ENCODE measurements around the gene ENO1.

Gene ENO1

DNA sequence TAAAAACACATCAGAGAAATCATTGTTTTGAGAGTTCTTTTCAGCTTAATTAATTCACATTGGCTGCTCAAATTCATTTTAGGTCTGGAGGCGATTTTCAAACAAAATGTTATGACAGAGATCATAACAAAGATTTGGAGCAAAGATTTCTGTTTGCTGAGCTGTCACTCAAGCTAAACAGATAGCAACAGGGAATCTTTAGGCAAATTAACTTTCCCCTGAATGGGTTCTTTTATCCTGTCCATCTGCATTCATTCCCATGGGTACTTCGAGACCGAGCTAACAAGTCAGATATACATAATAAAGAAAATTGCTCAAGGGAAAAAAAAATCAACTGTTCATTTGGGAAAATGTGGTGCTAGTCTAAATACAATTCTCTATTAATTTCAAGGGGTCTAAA lies 37.0 kb upstream of the ENO1 start:
- H3K4me3 ChIP-seq (ENCODE audit: low read depth, low read length), result no peak overlapping the region
- ChIA-PET CTCF (interaction anchor here (0.7 to 11.4 kb wide), 12 partner anchors 13 to 658 kb away, joined by 3 to 267 read pairs (median 4); no protein-coding TSS in a partner anchor), POLR2A (no interaction called here)
- no peak for DNase-seq (ENCODE audit: low read depth, low spot score)
- TF ChIP-seq, protein P1, sequence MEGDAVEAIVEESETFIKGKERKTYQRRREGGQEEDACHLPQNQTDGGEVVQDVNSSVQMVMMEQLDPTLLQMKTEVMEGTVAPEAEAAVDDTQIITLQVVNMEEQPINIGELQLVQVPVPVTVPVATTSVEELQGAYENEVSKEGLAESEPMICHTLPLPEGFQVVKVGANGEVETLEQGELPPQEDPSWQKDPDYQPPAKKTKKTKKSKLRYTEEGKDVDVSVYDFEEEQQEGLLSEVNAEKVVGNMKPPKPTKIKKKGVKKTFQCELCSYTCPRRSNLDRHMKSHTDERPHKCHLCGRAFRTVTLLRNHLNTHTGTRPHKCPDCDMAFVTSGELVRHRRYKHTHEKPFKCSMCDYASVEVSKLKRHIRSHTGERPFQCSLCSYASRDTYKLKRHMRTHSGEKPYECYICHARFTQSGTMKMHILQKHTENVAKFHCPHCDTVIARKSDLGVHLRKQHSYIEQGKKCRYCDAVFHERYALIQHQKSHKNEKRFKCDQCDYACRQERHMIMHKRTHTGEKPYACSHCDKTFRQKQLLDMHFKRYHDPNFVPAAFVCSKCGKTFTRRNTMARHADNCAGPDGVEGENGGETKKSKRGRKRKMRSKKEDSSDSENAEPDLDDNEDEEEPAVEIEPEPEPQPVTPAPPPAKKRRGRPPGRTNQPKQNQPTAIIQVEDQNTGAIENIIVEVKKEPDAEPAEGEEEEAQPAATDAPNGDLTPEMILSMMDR (IDR thresholded peaks at IDR 0.05; ENCODE audit: insufficient read depth, low read length, missing control alignments), result no peak

GRCh38 chr1:8914466-8914865 lies 36.0 kb upstream of the ENO1 start:
- no peak overlapping the region for H3K4me3 ChIP-seq (ENCODE audit: low read depth, low read length)
- TF ChIP-seq, protein P1 (IDR thresholded peaks at IDR 0.05; ENCODE audit: insufficient read depth, low read length, missing control alignments), result no peak
- CTCF ChIA-PET, result interaction anchor here (0.6 to 11.4 kb wide), 16 partner anchors 9 to 659 kb away, joined by 3 to 267 read pairs (median 5); no protein-coding TSS in a partner anchor
- POLR2A ChIA-PET, result no interaction called here
- DNase-seq (ENCODE audit: low read depth, low spot score), result no peak

GRCh38 chr1:8913457-8913856 lies 35.0 kb upstream of the ENO1 start:
- POLR2A ChIA-PET, result no interaction called here
- TF ChIP-seq, protein P1 (IDR thresholded peaks at IDR 0.05; ENCODE audit: insufficient read depth, low read length, missing control alignments), result no peak
- no peak overlapping the region for H3K4me3 ChIP-seq (ENCODE audit: low read depth, low read length)
- CTCF ChIA-PET, result interaction anchor here (1.0 to 11.4 kb wide), 6 partner anchors 12 to 191 kb away, joined by 3 to 267 read pairs (median 97); no protein-coding TSS in a partner anchor
- DNase-seq (ENCODE audit: low read depth, low spot score), result no peak

DNA sequence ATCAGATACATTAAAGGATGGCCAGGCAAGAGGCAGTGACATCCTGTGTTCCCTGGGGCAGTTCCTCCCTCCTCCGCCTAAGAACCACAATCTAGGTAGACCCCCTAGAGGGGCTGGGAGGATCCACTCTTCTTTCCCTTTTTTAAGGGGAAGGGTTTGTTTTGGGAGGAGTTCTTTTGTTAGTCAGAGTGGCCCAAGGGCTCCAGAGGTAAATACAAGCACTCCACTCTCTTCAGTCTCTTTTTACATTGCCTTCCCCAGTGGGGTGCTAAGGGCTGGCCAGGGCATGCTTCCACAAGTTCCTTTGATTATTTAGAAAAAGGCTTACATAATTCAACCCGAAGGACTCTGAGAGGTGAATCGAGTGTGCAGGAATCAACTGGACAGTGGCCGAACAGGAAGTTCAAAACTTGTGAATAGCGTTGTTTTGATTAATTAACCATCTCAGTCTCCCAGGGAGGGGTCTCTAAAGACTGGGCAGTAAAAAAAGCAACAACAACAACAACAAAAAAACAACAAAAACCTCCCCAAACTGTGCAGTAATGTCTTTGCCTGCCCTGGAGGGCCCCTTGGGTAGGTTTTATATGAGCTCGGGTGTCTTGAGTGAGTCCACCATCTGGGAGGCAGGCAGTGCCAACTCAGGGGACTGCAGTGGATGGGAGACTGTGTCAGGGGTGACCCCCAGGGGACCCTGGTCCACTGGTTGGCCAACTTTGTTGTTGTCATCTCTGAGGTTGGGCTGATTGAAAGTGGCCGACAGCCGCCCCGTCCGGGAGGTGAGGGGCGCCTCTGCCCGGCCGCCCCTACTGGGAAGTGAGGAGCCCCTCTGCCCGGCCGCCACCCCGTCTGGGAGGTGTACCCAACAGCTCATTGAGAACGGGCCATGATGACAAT lies 33.2 kb upstream of the ENO1 start:
- no peak overlapping the region for H3K4me3 ChIP-seq (ENCODE audit: low read depth, low read length)
- no peak for DNase-seq (ENCODE audit: low read depth, low spot score)
- POLR2A ChIA-PET, result interaction anchor here (0.7 to 0.8 kb wide), 2 partner anchors 11 to 33 kb away, joined by 3 read pairs; partner anchors contain the start of gene ENO1
- CTCF ChIA-PET, result interaction anchor here (0.6 to 11.4 kb wide), 5 partner anchors 9 to 190 kb away, joined by 3 to 206 read pairs (median 5); no protein-coding TSS in a partner anchor
- TF ChIP-seq, protein P1 (IDR thresholded peaks at IDR 0.05; ENCODE audit: insufficient read depth, low read length, missing control alignments), result no peak

DNA sequence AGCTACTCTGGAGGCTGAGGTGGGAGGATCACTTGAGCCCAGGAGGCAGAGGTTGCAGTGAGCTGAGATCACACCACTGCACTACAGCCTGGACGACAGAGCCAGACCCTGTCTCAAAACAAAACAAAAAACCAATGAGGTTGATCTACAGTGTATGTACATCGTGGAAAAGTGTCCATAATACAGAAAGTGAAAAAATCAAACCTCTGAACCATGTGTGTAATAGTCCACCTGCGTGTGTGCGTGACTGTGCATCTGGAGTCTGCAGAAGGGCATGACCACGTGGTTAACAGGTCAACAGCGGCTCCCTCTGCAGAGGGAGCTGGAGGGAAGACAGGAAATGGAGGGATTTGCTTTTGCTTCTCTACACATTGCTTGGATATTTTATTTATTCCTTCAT lies 32.4 kb upstream of the ENO1 start:
- POLR2A ChIA-PET, result interaction anchor here (0.7 to 0.8 kb wide), 2 partner anchors 11 to 33 kb away, joined by 3 read pairs; partner anchors contain the start of gene ENO1
- TF ChIP-seq, protein P1 (IDR thresholded peaks at IDR 0.05; ENCODE audit: insufficient read depth, low read length, missing control alignments), result no peak
- no peak overlapping the region for H3K4me3 ChIP-seq (ENCODE audit: low read depth, low read length)
- DNase-seq (ENCODE audit: low read depth, low spot score), result no peak
- CTCF ChIA-PET, result interaction anchor here (0.6 to 2.4 kb wide), 5 partner anchors 8 to 191 kb away, joined by 3 to 13 read pairs (median 3); no protein-coding TSS in a partner anchor

DNA sequence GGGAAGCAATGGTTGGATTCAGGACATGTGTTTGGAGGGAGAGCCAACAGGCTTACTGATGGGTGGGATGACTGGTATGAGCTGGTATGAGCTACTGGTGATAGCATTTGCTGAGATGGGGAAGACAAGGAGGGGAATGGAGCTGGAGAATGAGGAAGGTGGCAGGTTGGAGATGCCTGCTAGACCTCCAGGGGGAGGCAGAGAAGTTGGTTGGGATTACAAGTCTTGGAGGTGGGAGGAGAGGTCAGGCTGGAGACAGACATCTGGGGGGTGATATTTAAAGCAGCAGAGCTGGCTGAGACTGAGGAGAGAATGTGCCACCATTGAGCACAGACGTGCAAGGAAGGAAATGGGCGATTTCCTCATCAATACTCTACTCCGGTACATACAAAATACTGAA lies 31.8 kb upstream of the ENO1 start:
- TF ChIP-seq, protein P1 (IDR thresholded peaks at IDR 0.05; ENCODE audit: insufficient read depth, low read length, missing control alignments), result no peak
- no peak for DNase-seq (ENCODE audit: low read depth, low spot score)
- POLR2A ChIA-PET, result no interaction called here
- CTCF ChIA-PET, result interaction anchor here (1.2 to 2.4 kb wide), 4 partner anchors 79 to 192 kb away, joined by 3 to 13 read pairs (median 3); no protein-coding TSS in a partner anchor
- no peak overlapping the region for H3K4me3 ChIP-seq (ENCODE audit: low read depth, low read length)
